Liver (tissue), 3 donors: ENCODE results near the gene RAX.

ENCODE experiments used
- ATF3 ChIP-seq: IDR thresholded peaks from 2 replicates; pipeline ENCODE4 v1.6.1; 2016; ENCODE audit warnings: antibody characterized with exemption
- FOXA1 ChIP-seq: IDR thresholded peaks from 2 replicates; pipeline ENCODE4 v1.6.1; 2016; ENCODE audit warnings: antibody characterized with exemption
- HNF4A ChIP-seq, 2 donors: conservative IDR thresholded peaks; 2 replicates each; pipeline ENCODE4 v1.6.1; 2016; ENCODE audit warnings: antibody characterized with exemption in 2 of 2, mild to moderate bottlenecking in 2 of 2
- JUND ChIP-seq, 2 donors: IDR thresholded peaks; 2 replicates each; pipeline ENCODE4 v1.6.1; 2016; ENCODE audit warnings: antibody characterized with exemption in 2 of 2
- MAX ChIP-seq: IDR thresholded peaks from 2 replicates; pipeline ENCODE4 v1.6.1; 2016; ENCODE audit warnings: antibody characterized with exemption
- RAD21 ChIP-seq, 2 donors: IDR thresholded peaks; 2 replicates each; pipeline ENCODE4 v1.6.1; 2016; ENCODE audit warnings: antibody characterized with exemption in 2 of 2, mild to moderate bottlenecking in 2 of 2
- SP1 ChIP-seq: IDR thresholded peaks from 2 replicates; pipeline ENCODE4 v1.6.1; 2018; ENCODE audit warnings: antibody characterized with exemption, mild to moderate bottlenecking
- TAF1 ChIP-seq: conservative IDR thresholded peaks from 2 replicates; pipeline ENCODE4 v1.6.1; 2016; ENCODE audit warnings: antibody characterized with exemption, mild to moderate bottlenecking
- YY1 ChIP-seq: IDR thresholded peaks from 2 replicates; pipeline ENCODE4 v1.6.1; 2016; ENCODE audit warnings: antibody characterized with exemption, mild to moderate bottlenecking
- ZBTB33 ChIP-seq: IDR thresholded peaks from 2 replicates; pipeline ENCODE4 v1.6.1; 2016; ENCODE audit warnings: antibody characterized with exemption
- TF ChIP-seq, protein P1 (sequence below): fragments of 150-350 bp; IDR thresholded peaks from 2 replicates; pipeline ENCODE4 v1.5.1; 2017; ENCODE audit warnings: improper control_type of control experiment, low read depth, low read length; ENCODE audit not compliant: missing input control
- TF ChIP-seq, protein P2 (sequence below): IDR thresholded peaks from 2 replicates; pipeline ENCODE4 v1.6.1; 2016; ENCODE audit warnings: antibody characterized with exemption, mild to moderate bottlenecking
- donor health status: healthy.
- donor health status: healthy.

DNA sequence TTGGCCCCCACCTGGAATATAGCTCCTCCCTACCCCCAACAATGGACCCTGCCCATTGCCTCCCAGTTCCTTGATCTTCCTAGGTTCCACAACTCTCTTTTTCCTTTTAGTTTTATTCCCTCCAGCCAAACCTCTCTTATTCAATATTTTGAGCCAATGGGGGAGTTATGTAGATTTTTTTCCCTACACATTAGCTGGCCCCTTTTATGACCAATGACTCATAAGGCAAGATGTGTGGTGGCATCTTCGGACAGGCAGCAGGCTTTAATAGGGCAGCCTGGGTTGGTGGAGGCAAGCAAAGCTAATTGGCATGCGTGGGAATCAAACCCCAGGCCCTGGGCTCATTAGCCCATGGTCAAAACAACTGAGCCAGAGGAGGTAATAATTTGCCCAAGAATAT is 44.1 kb downstream of the RAX start:
- TF ChIP-seq, protein P1, sequence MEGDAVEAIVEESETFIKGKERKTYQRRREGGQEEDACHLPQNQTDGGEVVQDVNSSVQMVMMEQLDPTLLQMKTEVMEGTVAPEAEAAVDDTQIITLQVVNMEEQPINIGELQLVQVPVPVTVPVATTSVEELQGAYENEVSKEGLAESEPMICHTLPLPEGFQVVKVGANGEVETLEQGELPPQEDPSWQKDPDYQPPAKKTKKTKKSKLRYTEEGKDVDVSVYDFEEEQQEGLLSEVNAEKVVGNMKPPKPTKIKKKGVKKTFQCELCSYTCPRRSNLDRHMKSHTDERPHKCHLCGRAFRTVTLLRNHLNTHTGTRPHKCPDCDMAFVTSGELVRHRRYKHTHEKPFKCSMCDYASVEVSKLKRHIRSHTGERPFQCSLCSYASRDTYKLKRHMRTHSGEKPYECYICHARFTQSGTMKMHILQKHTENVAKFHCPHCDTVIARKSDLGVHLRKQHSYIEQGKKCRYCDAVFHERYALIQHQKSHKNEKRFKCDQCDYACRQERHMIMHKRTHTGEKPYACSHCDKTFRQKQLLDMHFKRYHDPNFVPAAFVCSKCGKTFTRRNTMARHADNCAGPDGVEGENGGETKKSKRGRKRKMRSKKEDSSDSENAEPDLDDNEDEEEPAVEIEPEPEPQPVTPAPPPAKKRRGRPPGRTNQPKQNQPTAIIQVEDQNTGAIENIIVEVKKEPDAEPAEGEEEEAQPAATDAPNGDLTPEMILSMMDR = no peak
- TF ChIP-seq RAD21 (IDR thresholded peaks at IDR 0.05) = no peak
- no peak for TF ChIP-seq SP1
- no peak for TF ChIP-seq YY1
- TF ChIP-seq FOXA1 = no peak
- TF ChIP-seq ZBTB33 = no peak
- TF ChIP-seq MAX = no peak
- TF ChIP-seq HNF4A (conservative IDR thresholded peaks at IDR 0.05) = no peak
- TF ChIP-seq, protein P2, sequence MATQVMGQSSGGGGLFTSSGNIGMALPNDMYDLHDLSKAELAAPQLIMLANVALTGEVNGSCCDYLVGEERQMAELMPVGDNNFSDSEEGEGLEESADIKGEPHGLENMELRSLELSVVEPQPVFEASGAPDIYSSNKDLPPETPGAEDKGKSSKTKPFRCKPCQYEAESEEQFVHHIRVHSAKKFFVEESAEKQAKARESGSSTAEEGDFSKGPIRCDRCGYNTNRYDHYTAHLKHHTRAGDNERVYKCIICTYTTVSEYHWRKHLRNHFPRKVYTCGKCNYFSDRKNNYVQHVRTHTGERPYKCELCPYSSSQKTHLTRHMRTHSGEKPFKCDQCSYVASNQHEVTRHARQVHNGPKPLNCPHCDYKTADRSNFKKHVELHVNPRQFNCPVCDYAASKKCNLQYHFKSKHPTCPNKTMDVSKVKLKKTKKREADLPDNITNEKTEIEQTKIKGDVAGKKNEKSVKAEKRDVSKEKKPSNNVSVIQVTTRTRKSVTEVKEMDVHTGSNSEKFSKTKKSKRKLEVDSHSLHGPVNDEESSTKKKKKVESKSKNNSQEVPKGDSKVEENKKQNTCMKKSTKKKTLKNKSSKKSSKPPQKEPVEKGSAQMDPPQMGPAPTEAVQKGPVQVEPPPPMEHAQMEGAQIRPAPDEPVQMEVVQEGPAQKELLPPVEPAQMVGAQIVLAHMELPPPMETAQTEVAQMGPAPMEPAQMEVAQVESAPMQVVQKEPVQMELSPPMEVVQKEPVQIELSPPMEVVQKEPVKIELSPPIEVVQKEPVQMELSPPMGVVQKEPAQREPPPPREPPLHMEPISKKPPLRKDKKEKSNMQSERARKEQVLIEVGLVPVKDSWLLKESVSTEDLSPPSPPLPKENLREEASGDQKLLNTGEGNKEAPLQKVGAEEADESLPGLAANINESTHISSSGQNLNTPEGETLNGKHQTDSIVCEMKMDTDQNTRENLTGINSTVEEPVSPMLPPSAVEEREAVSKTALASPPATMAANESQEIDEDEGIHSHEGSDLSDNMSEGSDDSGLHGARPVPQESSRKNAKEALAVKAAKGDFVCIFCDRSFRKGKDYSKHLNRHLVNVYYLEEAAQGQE = no peak
- TF ChIP-seq JUND (IDR thresholded peaks at IDR 0.05) = no peak
- no peak for TF ChIP-seq ATF3
- no peak for TF ChIP-seq TAF1
